Suppressor macrophage treated with lipopolysaccharide for 1 hour (primary cell): ENCODE results near the gene CLEC10A.
"Not testable (repeated sequence)": the region's sequence is repeated elsewhere in the genome, so short reads cannot be mapped to it uniquely, and the experiment has no call there.

Experiments
- DNase-seq, 3 donors: peaks; one replicate each; pipeline ENCODE4 v3.0.0-alpha.2; 2020 to 2022

CLEC10A gene

GRCh38 chr17:7079581-7080455, at the start of gene CLEC10A:
TSS of gene CLEC10A (minus strand) at chr17:7080251. CDS start at chr17:7078812, 1,439 bp downstream.
- peak; percentile 87 to 90 (median 88) for DNase-seq

GRCh38 chr17:7129311-7129710, 49.3 kb upstream of the CLEC10A start:
- DNase-seq: no peak

- no peak for DNase-seq
Measured at GRCh38 chr17:7128160-7128559, 48.1 kb upstream of the CLEC10A start.

DNA sequence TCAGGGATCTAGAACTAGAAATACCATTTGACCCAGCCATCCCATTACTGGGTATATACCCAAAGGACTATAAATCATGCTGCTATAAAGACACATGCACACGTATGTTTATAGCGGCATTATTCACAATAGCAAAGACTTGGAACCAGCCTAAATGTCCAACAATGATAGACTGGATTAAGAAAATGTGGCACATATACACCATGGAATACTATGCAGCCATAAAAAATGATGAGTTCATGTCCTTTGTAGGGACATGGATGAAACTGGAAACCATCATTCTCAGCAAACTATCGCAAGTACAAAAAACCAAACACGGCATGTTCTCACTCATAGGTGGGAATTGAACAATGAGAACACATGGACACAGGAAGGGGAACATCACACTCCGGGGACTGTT, 47.5 kb upstream of the CLEC10A start:
- not testable (repeated sequence) for DNase-seq

- DNase-seq: not testable (repeated sequence)
Measured at GRCh38 chr17:7126386-7126785, 46.3 kb upstream of the CLEC10A start.

- DNase-seq: no peak
Measured at GRCh38 chr17:7124923-7125322, 44.9 kb upstream of the CLEC10A start.

DNA sequence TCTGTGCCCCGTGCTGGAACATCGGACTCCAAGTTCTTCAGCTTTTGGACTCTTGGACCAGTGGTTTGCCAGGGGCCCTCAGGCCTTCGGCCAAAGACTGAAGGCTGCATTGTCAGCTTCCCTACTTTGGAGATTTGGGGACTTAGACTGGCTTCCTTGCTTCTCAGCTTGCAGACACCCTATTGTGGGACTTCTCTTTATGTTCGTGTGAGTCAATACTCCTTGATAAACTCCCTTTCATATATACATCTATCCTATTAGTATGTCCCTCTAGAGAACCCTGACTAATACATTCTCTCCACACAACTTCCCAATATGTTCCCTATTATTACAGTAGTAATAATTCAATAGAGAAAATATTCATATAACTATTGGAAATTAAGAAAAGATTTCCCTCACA, 43.8 kb upstream of the CLEC10A start:
- peak; percentile 31 to 59 (median 45) for DNase-seq

DNA sequence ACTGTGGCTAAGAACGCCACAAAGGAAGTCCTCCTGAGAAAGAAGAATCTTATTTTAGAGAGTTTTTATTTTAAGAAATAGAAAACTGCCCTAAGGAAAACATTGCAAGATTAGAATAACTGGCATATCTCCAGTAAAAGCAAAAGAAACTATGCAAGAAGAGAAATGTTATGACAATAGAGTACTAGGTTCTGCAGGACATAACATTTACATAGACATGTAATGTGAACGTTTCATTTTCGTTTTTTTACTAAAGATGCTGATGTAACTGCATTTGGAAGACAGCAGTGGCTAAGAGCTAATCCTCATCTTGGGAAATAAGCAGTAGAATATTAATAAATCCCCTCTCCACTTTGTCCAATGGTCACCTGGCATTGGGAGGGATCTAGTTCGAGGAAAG, 42.3 kb upstream of the CLEC10A start:
- peak in 2 of 3 donors; percentile 48 to 67 for DNase-seq

DNA sequence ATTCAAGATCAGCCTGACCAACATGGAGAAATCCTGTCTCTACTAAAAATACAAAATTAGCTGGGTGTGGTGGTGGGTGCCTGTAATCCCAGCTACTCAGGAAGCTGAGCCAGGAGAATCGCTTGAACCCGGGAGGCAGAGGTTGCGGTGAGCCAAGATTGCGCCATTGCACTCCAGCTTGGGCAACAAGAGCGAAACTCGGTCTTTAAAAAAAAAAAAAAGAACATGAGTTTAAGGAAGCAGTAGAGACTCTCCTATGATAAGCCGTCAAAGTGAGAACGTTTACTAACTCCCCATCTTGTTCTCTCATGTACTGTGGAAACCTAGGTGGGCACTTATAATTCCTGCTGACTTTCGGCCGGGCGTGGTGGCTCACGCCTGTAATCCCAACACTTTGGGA, 40.6 kb upstream of the CLEC10A start:
- peak; percentile 40 to 70 (median 65) for DNase-seq

GRCh38 chr17:7120123-7120522, 40.1 kb upstream of the CLEC10A start:
- no peak for DNase-seq

GRCh38 chr17:7119314-7119713, 39.3 kb upstream of the CLEC10A start:
- DNase-seq: no peak

DNA sequence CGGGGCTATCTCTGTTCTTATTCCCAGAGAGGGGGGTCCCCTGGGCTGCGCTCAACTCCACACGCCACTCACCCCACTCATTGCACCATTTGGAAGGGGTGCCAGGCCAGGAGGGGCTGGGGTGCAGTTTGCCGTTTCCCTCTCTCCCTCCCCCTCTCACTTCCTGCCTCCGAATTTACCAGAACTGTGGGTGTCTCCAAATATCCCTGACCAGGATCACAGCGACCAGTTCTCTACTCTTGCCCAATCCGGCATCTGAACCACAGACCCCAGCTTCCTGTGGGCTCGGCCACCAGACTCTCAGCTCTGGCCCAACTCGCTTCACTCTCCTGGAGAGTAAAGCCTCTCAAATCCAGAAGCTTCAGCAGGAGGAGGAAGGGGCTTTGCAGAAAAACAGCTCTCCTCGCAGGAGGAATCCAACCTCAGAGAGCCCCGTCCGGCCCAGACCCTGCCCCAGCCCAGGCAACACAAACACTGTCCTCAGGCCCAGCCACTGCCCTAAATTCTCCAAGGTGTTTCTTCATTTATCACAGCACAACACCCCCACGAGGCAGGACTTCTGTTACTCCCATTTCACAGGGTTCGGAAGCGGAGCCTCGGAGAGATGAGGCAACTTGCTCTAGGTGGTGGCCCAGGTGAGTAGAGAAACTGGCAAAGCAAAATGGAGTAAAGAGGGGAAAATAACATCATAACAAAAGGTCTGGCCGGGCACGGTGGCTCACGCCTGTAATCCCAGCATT, 35.0 kb upstream of the CLEC10A start:
- peak; percentile 53 to 67 (median 55) for DNase-seq

DNA sequence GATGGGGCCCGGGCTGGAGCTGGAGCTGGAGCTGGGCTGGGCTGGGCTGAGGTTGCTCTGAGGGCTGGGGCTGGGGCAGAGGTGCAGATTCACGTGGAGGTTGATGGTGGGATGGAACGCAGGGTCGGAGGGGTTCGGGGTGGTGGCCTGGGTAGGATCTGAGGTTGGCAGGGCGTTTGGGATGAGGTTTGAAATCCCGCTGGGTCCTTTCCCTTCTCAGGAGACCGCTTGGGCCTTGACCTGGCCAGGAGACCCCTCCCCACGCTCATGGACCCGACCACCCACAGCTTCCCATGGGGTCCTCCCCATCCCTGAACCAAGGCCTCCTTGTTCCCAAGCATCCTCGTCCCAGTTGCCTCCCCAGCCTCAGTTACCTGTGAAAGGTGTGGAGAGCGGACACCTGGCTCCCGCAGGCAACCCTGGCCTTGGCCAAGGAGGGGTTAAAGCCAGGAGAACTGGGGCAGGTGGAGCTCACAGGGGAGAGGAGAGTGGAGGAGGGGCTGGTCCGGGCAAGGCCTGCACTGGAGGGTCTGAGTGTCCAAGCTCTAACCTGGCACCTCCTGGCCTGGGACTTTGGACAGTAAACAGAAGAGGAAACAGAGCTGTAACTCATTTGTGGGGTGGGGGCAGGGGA, 34.3 kb upstream of the CLEC10A start, which contains the start of gene ASGR2:
Gene ASGR2 (minus strand): TSS at position 582 of the 634 bp plus-strand sequence. CDS start 582 bp downstream, outside the sequence.
- DNase-seq: no peak

DNA sequence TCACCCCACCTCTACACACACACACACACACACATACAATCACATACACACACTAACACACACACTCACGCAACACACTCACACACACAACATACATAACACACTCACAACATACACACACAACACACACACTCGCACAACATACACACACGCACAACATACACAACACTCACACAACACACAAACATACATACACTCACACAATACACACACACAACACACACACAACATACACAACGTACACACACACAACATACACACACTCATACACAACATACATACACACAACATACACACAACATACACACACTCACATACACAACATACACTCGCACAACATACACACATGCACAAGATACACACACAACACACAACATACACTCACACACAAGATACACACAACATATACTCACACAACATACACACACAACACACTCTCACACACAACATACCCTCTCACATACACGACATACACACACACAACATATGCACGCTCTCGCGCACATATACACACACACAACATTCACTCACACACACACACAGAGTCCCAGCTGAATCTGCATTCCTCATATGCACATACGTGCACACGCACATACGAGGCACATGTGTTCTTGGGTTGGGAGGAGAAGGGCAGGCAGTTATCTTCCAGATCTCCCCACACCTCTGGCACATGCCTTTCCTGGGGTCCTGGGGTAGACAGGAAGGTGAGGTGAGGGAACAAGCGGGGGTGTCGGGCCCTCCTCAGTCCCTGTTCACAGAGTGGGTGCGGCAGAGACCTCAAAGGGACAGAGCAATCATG, 33.4 kb upstream of the CLEC10A start:
- DNase-seq: no peak

DNA sequence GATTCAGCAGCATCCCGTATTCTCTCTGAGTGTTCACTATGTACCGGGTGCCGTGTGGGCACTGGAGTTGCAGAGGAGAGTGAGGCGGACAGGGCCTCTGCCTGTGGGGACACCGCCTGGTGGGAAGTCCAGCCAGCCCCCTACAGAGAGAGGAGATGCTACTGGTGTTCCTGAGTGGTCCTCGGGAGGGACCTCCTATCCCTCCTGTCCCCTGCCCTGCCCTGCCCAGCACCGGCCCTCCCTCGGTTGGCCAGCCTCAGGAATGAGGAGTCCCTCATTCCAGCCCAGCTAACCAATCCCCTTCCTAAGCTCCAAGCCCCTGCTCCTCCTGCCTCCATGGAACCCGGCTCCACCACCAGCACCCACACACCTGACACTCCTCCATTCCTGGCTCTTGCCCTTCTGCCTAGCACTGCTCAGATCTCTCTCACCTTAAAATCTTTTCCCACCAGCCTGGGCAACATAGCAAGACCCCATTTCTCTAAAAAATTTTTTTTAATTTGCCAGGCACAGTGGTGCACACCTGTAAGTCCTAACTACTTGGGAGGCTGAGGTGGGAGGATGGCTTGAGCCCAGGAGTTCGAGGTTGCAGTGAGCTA, 32.6 kb upstream of the CLEC10A start:
- DNase-seq: no peak

GRCh38 chr17:7111784-7112509, 31.9 kb upstream of the CLEC10A start:
- peak; percentile 53 to 69 (median 54) for DNase-seq

GRCh38 chr17:7110617-7111306, 30.7 kb upstream of the CLEC10A start:
- no peak for DNase-seq

DNA sequence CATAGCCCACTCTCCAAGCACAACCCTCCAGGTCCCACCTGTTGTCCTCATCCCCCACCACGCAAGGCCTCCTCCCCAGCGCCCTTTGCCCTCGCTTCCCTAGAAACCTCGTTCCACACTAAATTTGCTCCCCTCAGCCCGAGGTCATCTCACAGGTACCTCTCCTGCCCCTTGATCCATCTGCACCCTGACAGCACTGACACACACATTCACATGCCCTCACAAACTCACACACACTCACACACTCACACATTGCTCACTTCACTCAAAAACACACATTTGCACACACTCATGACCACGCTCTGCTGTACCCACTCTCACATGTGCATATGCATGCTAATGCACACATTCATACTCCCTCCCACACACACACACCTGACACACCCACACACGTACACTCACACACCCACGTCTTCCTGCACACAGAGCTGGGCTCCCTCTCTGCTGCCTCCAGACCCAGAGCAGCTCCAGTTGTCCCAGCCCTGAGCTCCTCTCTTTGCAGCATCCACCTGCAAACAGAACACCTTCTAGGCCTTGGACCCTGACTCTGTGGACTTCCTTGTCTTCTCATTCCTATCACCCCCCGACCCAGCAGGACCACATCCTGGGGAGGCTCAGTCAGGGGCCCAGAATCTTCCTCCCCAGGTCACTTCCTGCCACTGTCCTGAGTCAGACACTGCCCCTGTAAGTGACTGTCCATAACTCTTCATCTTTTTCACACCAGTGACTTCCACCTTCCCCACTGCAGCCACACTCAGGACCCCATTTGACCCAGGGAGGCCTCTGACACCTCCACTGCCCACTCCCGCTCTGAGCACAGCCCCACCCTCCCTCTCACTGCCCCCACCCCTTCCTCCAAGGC, 29.6 kb upstream of the CLEC10A start:
- DNase-seq: no peak

- no peak for DNase-seq
Measured at GRCh38 chr17:7108981-7109380, 28.9 kb upstream of the CLEC10A start.

DNA sequence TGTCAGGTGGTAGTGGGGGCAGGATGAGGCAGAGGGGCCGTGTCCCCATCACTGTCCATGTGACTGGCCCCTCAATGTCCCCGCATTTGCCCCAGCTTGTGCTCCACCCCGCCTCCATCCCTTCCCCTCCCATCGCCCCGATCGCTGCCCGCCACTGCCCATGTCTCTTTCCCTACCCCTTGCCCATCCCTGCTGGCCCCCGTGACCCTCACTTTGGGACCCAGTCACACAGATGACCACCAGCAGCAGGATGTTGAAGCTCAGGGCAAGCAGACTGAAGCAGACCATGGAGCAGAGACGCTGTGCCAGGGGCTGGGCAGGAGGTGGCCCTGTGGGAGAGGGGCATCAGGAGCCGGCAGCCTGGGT, 28.5 kb upstream of the CLEC10A start:
- DNase-seq: no peak
